HepG2 (cell line): Measurements from ENCODE around the gene REM2. TPM values are rescaled to one million over a fixed set of nuclear protein-coding genes. Genes with fewer than 3 reads are reported as not detected.

Experiments
- CEBPB ChIP-seq: IDR thresholded peaks from 2 replicates; pipeline ENCODE4 v1.6.1; 2011; ENCODE audit warnings: low read depth, low read length, improper control_type of control experiment, borderline replicate concordance
- GTF2F1 ChIP-seq: fragments of 150-350 bp; IDR thresholded peaks from 2 replicates; pipeline ENCODE4 v1.6.1; 2014; ENCODE audit warnings: low read length
- HNF4A ChIP-seq: sonication (generic); formaldehyde crosslinking; IDR thresholded peaks from 2 replicates; pipeline ENCODE4 v1.4.0; 2020; ENCODE audit warnings: missing genetic modification reagents
- NCOR1 ChIP-seq: fragments of 200-600 bp; sonication (generic); IDR thresholded peaks from 2 replicates; pipeline ENCODE4 v1.7.0; 2017; ENCODE audit warnings: antibody characterized with exemption, low read length, borderline replicate concordance
- REPIN1 ChIP-seq: sonication (generic); formaldehyde crosslinking; IDR thresholded peaks from 2 replicates; pipeline ENCODE4 v1.8.0; 2022; ENCODE audit warnings: missing genetic modification reagents, low read depth, mild to moderate bottlenecking, borderline replicate concordance
- SP1 ChIP-seq, 2 experiments: fragments of 450-650 bp in 1 of 2; sonication (generic) in 1 of 2; formaldehyde crosslinking in 1 of 2; IDR thresholded peaks; 2 replicates each; pipeline versions ENCODE4 v1.4.0 to v1.6.1; 2016 to 2020; ENCODE audit warnings: missing genetic modification reagents in 1 of 2
- ZNF207 ChIP-seq: fragments of 450-650 bp; IDR thresholded peaks from 2 replicates; pipeline ENCODE4 v1.6.1; 2016; ENCODE audit warnings: antibody characterized with exemption, borderline replicate concordance
- ZNF337 ChIP-seq: sonication (generic); formaldehyde crosslinking; IDR thresholded peaks from 2 replicates; pipeline ENCODE4 v1.5.1; 2020; ENCODE audit warnings: missing genetic modification reagents, low read depth, mild to moderate bottlenecking, borderline replicate concordance
- ZNF816 ChIP-seq: sonication (generic); formaldehyde crosslinking; IDR thresholded peaks from 2 replicates; pipeline ENCODE4 v1.8.0; 2022; ENCODE audit warnings: missing genetic modification reagents, mild to moderate bottlenecking, borderline replicate concordance
- ZSCAN9 ChIP-seq: IDR thresholded peaks from 2 replicates; pipeline ENCODE4 v1.6.1; 2016; ENCODE audit warnings: borderline replicate concordance
- polyA plus RNA-seq, 8 experiments: library from polyadenylated mRNA; depleted of rRNA in 3 of 8; stranded (reverse) in 7 of 8; unstranded in 1 of 8; fragments of >200 nt; fragmentation: Illumina TruSeq in 4 of 8; extraction: Trizol in 4 of 8; gene quantifications; 2 replicates each; pipeline versions ENCODE4 v1.2.1 to v1.2.3, GENCODE V29; 2011 to 2016; ENCODE audit warnings: low read depth in 4 of 8, missing spikeins in 1 of 8, mixed read lengths in 1 of 8; ENCODE audit not compliant: insufficient read depth in 1 of 8
- total RNA-seq, 5 experiments: library from RNA; depleted of rRNA; stranded (reverse); fragments of >200 nt; fragmentation: Illumina TruSeq; extraction: Trizol; gene quantifications; 2 replicates each; pipeline ENCODE4 v1.2.3, GENCODE V29; 2016; ENCODE audit warnings: low read depth in 1 of 5
- TF ChIP-seq, protein P1 (sequence below): sonication (generic); formaldehyde crosslinking; IDR thresholded peaks from 2 replicates; pipeline ENCODE4 v1.4.0; 2020; ENCODE audit warnings: missing genetic modification reagents
- TF ChIP-seq, protein P2 (sequence below): sonication (generic); formaldehyde crosslinking; IDR thresholded peaks from 2 replicates; pipeline ENCODE4 v1.4.0; 2020; ENCODE audit warnings: missing genetic modification reagents
- TF ChIP-seq, protein P3 (sequence below): sonication (generic); formaldehyde crosslinking; IDR thresholded peaks from 2 replicates; pipeline ENCODE4 v1.4.0; 2020; ENCODE audit warnings: low read depth, mild to moderate bottlenecking, missing genetic modification reagents
- TF ChIP-seq, protein P4 (sequence below): sonication (generic); formaldehyde crosslinking; IDR thresholded peaks from 2 replicates; pipeline ENCODE4 v1.9.0; 2021; ENCODE audit warnings: missing genetic modification reagents, mild to moderate bottlenecking, borderline replicate concordance
- TF ChIP-seq, protein P5 (sequence below): sonication (generic); formaldehyde crosslinking; IDR thresholded peaks from 2 replicates; pipeline ENCODE4 v1.5.1; 2020; ENCODE audit warnings: mild to moderate bottlenecking, missing genetic modification reagents, moderate library complexity
- TF ChIP-seq, protein P6 (sequence below): sonication (generic); formaldehyde crosslinking; IDR thresholded peaks from 2 replicates; pipeline ENCODE4 v1.5.1; 2020; ENCODE audit warnings: mild to moderate bottlenecking, missing genetic modification reagents
- TF ChIP-seq, protein P7 (sequence below): fragments of 450-650 bp; IDR thresholded peaks from 2 replicates; pipeline ENCODE4 v1.6.1; 2016

REM2 gene
- total and polyA plus RNA-seq, 2 of the 13 experiments (the other 11 are each of a cell fraction or from before 2014, with no cell fraction given) = 0.20 TPM; not detected in 1

DNA sequence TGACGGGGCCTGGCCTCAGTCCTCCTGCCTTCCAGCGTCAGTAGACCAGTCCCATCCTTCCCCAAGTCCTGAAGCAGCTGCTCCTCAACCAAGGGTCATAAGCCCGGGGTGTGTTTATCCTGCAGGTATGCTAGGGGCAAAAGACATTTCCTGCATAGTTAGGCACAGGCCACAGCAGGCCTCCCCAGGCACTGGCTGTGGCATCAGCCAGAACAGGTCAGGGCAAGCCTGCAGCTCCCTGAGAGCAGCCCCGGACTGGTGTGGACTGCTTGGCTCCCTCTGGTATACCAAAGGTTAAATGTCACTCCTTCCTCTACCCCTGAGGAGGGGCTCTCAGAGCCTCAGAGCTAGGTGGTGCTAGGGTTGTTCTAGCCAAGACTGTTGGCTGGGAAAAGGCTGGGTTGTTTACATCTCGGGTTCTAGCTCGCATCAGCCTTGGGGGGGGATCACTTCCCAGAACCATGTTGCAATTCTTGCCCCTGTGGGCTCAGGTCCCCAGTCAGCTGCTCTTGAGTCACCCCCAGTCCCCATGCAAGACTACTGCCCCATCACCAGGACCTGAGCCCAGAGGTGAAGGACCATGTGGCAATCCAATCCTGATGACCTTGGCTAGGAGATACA lies 43.8 kb upstream of the REM2 start (continued):
- TF ChIP-seq ZNF207 = no peak
- TF ChIP-seq, protein P1, sequence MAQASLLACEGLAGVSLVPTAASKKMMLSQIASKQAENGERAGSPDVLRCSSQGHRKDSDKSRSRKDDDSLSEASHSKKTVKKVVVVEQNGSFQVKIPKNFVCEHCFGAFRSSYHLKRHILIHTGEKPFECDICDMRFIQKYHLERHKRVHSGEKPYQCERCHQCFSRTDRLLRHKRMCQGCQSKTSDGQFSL (CRISPR knock-in tag) = peak; percentile 59; the same call in 1 of the 2 replicates
- TF ChIP-seq HNF4A (CRISPR knock-in tag) = peak; percentile 36; the same call in 1 of the 2 replicates
- no peak for TF ChIP-seq ZSCAN9 (CRISPR knock-in tag)
- TF ChIP-seq CEBPB = peak; percentile 67; the same call in 1 of the 2 replicates
- no peak for TF ChIP-seq NCOR1
- no peak for TF ChIP-seq ZNF816 (CRISPR knock-in tag)
- TF ChIP-seq, protein P2, sequence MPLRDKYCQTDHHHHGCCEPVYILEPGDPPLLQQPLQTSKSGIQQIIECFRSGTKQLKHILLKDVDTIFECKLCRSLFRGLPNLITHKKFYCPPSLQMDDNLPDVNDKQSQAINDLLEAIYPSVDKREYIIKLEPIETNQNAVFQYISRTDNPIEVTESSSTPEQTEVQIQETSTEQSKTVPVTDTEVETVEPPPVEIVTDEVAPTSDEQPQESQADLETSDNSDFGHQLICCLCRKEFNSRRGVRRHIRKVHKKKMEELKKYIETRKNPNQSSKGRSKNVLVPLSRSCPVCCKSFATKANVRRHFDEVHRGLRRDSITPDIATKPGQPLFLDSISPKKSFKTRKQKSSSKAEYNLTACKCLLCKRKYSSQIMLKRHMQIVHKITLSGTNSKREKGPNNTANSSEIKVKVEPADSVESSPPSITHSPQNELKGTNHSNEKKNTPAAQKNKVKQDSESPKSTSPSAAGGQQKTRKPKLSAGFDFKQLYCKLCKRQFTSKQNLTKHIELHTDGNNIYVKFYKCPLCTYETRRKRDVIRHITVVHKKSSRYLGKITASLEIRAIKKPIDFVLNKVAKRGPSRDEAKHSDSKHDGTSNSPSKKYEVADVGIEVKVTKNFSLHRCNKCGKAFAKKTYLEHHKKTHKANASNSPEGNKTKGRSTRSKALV (CRISPR knock-in tag) = no peak
- TF ChIP-seq, protein P3, sequence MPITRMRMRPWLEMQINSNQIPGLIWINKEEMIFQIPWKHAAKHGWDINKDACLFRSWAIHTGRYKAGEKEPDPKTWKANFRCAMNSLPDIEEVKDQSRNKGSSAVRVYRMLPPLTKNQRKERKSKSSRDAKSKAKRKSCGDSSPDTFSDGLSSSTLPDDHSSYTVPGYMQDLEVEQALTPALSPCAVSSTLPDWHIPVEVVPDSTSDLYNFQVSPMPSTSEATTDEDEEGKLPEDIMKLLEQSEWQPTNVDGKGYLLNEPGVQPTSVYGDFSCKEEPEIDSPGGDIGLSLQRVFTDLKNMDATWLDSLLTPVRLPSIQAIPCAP (CRISPR knock-in tag) = no peak
- TF ChIP-seq, protein P4, sequence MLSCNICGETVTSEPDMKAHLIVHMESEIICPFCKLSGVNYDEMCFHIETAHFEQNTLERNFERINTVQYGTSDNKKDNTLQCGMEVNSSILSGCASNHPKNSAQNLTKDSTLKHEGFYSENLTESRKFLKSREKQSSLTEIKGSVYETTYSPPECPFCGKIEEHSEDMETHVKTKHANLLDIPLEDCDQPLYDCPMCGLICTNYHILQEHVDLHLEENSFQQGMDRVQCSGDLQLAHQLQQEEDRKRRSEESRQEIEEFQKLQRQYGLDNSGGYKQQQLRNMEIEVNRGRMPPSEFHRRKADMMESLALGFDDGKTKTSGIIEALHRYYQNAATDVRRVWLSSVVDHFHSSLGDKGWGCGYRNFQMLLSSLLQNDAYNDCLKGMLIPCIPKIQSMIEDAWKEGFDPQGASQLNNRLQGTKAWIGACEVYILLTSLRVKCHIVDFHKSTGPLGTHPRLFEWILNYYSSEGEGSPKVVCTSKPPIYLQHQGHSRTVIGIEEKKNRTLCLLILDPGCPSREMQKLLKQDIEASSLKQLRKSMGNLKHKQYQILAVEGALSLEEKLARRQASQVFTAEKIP (CRISPR knock-in tag) = no peak
- TF ChIP-seq SP1 (IDR thresholded peaks at IDR 0.05) = no peak
- 0 out of 2 replicates have a peak, but pooled peaks have one; percentile 21 for TF ChIP-seq SP1 (CRISPR knock-in tag; IDR thresholded peaks at IDR 0.05)
- TF ChIP-seq, protein P5, sequence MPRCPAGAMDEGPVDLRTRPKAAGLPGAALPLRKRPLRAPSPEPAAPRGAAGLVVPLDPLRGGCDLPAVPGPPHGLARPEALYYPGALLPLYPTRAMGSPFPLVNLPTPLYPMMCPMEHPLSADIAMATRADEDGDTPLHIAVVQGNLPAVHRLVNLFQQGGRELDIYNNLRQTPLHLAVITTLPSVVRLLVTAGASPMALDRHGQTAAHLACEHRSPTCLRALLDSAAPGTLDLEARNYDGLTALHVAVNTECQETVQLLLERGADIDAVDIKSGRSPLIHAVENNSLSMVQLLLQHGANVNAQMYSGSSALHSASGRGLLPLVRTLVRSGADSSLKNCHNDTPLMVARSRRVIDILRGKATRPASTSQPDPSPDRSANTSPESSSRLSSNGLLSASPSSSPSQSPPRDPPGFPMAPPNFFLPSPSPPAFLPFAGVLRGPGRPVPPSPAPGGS (CRISPR knock-in tag) = 0 out of 2 replicates have a peak, but pooled peaks have one; percentile 40
- no peak for TF ChIP-seq ZNF337 (CRISPR knock-in tag)
- TF ChIP-seq, protein P6, sequence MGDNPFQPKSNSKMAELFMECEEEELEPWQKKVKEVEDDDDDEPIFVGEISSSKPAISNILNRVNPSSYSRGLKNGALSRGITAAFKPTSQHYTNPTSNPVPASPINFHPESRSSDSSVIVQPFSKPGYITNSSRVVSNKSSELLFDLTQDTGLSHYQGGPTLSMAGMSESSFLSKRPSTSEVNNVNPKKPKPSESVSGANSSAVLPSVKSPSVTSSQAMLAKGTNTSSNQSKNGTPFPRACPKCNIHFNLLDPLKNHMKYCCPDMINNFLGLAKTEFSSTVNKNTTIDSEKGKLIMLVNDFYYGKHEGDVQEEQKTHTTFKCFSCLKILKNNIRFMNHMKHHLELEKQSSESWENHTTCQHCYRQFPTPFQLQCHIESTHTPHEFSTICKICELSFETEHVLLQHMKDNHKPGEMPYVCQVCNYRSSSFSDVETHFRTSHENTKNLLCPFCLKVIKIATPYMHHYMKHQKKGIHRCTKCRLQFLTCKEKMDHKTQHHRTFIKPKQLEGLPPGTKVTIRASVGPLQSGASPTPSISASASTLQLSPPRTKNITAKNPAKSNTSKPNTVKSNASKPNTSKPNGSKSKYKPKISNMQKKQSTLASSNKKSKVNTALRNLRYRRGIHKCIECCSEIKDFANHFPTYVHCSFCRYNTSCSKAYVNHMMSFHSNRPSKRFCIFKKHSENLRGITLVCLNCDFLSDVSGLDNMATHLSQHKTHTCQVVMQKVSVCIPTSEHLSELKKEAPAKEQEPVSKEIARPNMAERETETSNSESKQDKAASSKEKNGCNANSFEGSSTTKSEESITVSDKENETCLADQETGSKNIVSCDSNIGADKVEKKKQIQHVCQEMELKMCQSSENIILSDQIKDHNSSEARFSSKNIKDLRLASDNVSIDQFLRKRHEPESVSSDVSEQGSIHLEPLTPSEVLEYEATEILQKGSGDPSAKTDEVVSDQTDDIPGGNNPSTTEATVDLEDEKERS (CRISPR knock-in tag) = 0 out of 2 replicates have a peak, but pooled peaks have one; percentile 34
- no peak for TF ChIP-seq REPIN1 (CRISPR knock-in tag)
- TF ChIP-seq, protein P7, sequence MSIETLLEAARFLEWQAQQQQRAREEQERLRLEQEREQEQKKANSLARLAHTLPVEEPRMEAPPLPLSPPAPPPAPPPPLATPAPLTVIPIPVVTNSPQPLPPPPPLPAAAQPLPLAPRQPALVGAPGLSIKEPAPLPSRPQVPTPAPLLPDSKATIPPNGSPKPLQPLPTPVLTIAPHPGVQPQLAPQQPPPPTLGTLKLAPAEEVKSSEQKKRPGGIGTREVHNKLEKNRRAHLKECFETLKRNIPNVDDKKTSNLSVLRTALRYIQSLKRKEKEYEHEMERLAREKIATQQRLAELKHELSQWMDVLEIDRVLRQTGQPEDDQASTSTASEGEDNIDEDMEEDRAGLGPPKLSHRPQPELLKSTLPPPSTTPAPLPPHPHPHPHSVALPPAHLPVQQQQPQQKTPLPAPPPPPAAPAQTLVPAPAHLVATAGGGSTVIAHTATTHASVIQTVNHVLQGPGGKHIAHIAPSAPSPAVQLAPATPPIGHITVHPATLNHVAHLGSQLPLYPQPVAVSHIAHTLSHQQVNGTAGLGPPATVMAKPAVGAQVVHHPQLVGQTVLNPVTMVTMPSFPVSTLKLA = no peak
- no peak for TF ChIP-seq GTF2F1
